Rectal smooth muscle tissue (tissue), 1 donor: ENCODE data around the gene ATXN7.
A peak's percentile ranks its signal among the peaks of the same experiment; 100 is the strongest.

ENCODE experiments used
- H3K27ac ChIP-seq: one replicate; pipeline ENCODE4 v1.7.0; 2013; ENCODE audit warnings: low read depth, low read length, inconsistent platforms
- H3K27me3 ChIP-seq: one replicate; pipeline ENCODE4 v1.7.0; 2013; ENCODE audit warnings: low read length; ENCODE audit not compliant: control insufficient read depth, insufficient read depth
- H3K36me3 ChIP-seq: one replicate; pipeline ENCODE4 v1.7.0; 2013; ENCODE audit warnings: low read length; ENCODE audit not compliant: control insufficient read depth, insufficient read depth
- H3K4me1 ChIP-seq: one replicate; pipeline ENCODE4 v1.7.0; 2013; ENCODE audit warnings: low read length; ENCODE audit not compliant: control insufficient read depth, insufficient read depth
- H3K4me3 ChIP-seq: one replicate; pipeline ENCODE4 v1.7.0; 2013; ENCODE audit warnings: low read length
- H3K9ac ChIP-seq: one replicate; pipeline ENCODE4 v1.7.0; 2013; ENCODE audit warnings: low read length

Gene ATXN7

DNA sequence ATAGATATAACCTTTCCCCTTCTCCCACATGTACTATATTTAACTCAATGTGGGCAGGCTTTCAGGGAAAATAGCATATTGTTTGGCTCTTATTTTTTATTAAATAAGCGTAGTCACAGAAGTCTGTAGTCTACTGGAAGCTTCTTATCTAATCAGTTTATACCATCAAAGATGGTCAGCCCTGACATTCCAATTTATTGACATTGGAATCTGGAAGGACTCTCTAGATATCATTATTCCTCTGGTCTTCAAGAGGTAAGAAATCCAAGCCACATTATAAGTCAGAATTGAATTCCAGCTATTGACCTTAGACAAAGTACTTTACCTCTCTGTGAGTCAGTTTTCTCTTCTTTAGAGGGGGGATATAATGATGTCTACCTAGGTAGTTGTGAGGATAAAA is 87.0 kb downstream of the ATXN7 start:
- H3K4me3 ChIP-seq, result no peak overlapping the region
- no peak overlapping the region for H3K9ac ChIP-seq
- no peak overlapping the region for H3K27ac ChIP-seq
- no peaks in the 10 kb centered on the region for H3K27me3 ChIP-seq
- H3K36me3 ChIP-seq, result peaks cover 4% of the 10 kb centered on the region
- peaks cover 4% of the 10 kb centered on the region for H3K4me1 ChIP-seq

DNA sequence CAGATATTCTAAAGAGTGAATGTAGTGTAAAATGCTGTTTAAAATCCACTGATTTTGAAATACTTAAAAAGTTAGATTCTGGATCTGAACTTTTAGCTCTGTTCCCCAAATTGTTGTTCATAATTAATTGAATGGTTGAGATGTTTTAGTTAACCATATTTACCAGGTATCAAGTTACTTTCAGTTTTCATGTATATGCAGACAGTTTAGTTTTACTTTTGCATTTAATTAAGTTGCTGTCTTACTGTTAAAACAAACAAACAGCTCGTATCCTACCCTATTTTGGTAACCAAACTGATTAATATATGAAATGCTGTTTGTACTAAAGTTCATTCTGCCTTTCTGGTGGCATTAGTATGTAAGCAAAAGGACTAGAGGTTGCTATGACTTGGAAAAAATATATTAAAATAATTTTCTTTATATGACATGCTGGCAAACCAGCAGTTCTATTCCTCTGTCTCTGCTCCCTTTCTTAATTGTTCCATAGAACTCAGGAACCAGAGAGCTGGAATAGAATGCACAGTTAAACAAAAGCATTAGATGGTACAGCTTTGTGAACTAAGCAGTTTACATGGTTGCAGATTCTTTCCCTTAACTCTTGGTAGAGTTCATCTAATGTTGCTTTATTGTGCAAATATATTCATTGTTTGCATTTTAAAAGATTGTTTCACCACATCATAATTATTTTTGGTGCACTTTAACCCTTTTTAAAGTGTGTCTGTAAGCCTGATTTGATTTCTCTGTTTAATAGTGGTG is 88.0 kb downstream of the ATXN7 start:
- no peaks in the 10 kb centered on the region for H3K27me3 ChIP-seq
- H3K36me3 ChIP-seq, result peaks cover 4% of the 10 kb centered on the region
- no peak overlapping the region for H3K9ac ChIP-seq
- H3K27ac ChIP-seq, result no peak overlapping the region
- no peak overlapping the region for H3K4me3 ChIP-seq
- peaks cover 6% of the 10 kb centered on the region for H3K4me1 ChIP-seq

GRCh38 chr3:63952248-63952594 is 88.6 kb downstream of the ATXN7 start:
- Histone ChIP-seq H3K4me3 (no peak overlapping the region), H3K4me1 (peaks cover 11% of the 10 kb centered on the region), H3K27ac (no peak overlapping the region), H3K36me3 (peaks cover 4% of the 10 kb centered on the region), H3K9ac (no peak overlapping the region), H3K27me3 (no peaks in the 10 kb centered on the region)

GRCh38 chr3:63954182-63954581 is 90.5 kb downstream of the ATXN7 start:
- H3K36me3 ChIP-seq, result peaks cover 4% of the 10 kb centered on the region
- no peaks in the 10 kb centered on the region for H3K27me3 ChIP-seq
- peaks cover 10% of the 10 kb centered on the region for H3K4me1 ChIP-seq
- no peak overlapping the region for H3K27ac ChIP-seq
- no peak overlapping the region for H3K4me3 ChIP-seq
- no peak overlapping the region for H3K9ac ChIP-seq

DNA sequence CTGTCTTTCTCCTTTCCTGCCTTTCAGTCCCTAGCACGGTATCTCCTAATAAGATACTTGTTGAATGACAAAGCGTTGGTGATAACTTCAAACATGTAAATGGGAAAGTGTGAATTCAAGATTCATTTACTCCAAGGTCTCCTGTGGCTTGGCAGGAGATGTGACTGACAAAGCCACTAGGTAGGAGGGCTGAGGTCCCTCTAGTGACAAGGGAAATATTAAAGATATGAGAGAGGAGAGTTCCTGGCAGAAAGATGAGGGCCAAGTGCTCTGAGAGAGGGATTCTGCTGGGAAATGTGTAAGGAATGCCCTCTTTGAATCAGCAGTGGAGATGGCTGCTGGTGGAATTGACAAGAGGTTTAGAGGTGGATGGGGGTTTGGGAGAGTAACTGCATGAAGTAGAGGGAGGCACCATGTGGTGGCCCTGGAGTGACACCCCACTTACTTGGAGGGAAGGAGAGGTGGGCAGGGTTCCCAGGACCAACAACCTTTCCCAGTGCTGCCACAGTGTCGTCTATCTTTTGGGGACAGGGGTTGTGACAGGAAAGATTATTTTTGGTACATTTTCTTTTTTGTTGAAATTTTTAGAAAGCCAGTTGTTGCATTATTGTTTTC is 91.5 kb downstream of the ATXN7 start:
- H3K36me3 ChIP-seq, result peaks cover 4% of the 10 kb centered on the region
- peaks cover 14% of the 10 kb centered on the region for H3K4me1 ChIP-seq
- H3K4me3 ChIP-seq, result no peak overlapping the region
- no peak overlapping the region for H3K9ac ChIP-seq
- H3K27me3 ChIP-seq, result no peaks in the 10 kb centered on the region
- H3K27ac ChIP-seq, result no peak overlapping the region

- Histone ChIP-seq H3K36me3 (peaks cover 4% of the 10 kb centered on the region), H3K9ac (no peak overlapping the region), H3K4me3 (no peak overlapping the region), H3K4me1 (peaks cover 17% of the 10 kb centered on the region), H3K27me3 (no peaks in the 10 kb centered on the region), H3K27ac (no peak overlapping the region)
Measured at GRCh38 chr3:63955830-63956545, 92.3 kb downstream of the ATXN7 start.

DNA sequence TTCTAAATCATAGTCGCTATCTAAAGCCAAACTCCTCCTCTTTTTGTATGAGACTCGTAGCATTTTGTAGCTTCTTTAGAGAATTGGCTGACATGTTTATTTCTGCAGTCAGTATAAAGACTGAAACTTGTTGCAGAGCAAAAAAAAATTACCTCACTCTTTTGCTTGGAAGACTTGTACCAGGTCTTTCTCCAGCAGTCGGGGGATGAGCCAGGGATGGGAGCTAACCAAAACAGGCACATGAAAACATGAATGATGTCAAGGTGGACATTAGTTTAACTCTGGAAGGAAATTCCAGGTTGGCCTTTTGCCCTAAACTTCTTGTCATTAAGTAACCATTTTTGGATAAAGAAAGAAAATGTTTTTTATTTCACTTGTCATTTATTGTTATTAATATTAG is 95.5 kb downstream of the ATXN7 start:
- Histone ChIP-seq H3K27ac (peak overlapping the region; percentile 43), H3K36me3 (peaks cover 2% of the 10 kb centered on the region), H3K9ac (no peak overlapping the region), H3K27me3 (no peaks in the 10 kb centered on the region), H3K4me3 (no peak overlapping the region), H3K4me1 (peaks cover 18% of the 10 kb centered on the region)

GRCh38 chr3:63960048-63960711 is 96.5 kb downstream of the ATXN7 start:
- Histone ChIP-seq H3K4me3 (peak overlapping the region; percentile 6), H3K27ac (peak overlapping the region; percentile 44), H3K9ac (no peak overlapping the region), H3K36me3 (no peaks in the 10 kb centered on the region), H3K27me3 (no peaks in the 10 kb centered on the region), H3K4me1 (peaks cover 28% of the 10 kb centered on the region)

DNA sequence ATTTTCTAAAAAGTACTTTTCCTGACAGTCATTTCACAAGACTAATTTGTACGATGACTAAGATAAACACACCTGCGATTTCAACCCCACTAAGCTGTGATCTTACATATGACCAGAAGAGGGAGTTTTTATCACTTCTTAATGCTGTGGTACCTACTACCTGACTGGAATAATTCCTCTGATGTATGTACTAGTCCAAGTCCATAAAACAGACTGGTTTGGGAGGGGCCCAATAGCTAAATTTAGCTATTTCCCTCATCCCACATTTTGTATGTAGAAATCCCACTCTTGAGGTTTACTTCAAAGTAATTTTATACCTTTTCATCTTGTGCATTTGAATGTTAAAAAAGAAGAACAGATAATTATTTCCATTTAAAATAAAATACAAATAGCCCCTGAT is 98.2 kb downstream of the ATXN7 start:
- Histone ChIP-seq H3K4me1 (peaks cover 28% of the 10 kb centered on the region), H3K27ac (no peak overlapping the region)

DNA sequence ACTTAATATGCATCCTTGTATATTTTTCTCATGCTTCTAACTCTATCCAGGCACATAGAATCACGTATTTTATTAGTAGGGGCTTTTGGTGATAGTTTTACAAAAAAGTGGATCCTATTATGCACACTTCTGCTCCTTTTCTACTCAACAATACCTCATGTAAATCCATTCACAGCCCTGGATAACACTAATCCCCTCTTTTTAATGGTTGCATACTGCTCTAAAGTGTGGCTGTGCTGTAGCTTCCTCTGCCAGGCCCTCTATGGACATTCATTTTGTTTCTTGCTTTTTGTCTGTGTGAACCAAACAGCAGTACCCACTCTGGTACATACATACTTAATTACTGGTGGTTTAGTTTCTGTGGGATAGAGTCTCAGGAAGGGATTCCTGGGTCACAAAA is 99.8 kb downstream of the ATXN7 start:
- Histone ChIP-seq H3K36me3 (no peaks in the 10 kb centered on the region), H3K4me3 (no peak overlapping the region), H3K4me1 (peaks cover 40% of the 10 kb centered on the region), H3K9ac (no peak overlapping the region), H3K27me3 (no peaks in the 10 kb centered on the region), H3K27ac (no peak overlapping the region)

More for the DNA sequence above, 98.2 kb downstream of the ATXN7 start:
- no peaks in the 10 kb centered on the region for H3K27me3 ChIP-seq
- H3K4me3 ChIP-seq, result no peak overlapping the region
- no peaks in the 10 kb centered on the region for H3K36me3 ChIP-seq
- no peak overlapping the region for H3K9ac ChIP-seq

DNA sequence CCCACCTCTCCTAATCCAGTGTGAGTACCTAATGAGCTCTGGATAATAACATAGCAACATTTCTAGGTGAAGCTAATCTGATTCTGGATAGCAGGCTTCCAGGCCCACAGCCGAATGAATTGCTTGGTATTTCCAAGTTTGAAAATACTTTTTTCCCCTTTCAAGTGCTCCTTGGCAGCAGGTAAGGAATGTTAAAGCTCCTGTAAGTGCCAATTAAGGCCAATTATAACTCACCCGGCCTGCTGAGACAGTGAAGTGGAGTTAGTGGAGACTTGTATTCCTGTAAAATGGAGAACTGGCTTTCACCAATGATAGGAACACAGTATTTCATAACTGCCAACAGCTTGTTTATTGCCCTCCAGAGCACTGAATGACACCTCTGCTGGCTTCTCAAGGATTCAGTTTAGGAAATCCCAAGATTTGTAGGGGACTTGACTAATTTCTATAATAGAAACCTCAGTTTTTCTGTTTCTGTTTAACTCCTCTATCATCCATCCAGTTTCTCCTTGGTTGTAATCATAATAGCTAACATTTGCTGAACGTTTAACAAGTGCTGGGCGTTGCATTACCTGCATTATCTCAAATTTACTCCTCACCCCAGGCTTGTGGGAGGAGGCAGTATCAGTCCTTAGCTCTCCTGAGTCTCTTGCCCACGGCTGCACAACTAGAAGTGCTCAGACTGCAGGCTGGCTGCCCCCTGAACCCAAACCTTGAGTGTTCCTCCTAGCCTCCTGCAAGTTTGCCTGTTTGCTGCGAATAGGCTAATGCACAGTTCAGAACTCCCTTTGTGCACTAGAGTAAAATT is 101.2 kb downstream of the ATXN7 start:
- Histone ChIP-seq H3K9ac (no peak overlapping the region), H3K4me1 (peaks cover 49% of the 10 kb centered on the region), H3K27ac (peak overlapping the region; percentile 71), H3K27me3 (no peaks in the 10 kb centered on the region), H3K36me3 (no peaks in the 10 kb centered on the region), H3K4me3 (no peak overlapping the region)

DNA sequence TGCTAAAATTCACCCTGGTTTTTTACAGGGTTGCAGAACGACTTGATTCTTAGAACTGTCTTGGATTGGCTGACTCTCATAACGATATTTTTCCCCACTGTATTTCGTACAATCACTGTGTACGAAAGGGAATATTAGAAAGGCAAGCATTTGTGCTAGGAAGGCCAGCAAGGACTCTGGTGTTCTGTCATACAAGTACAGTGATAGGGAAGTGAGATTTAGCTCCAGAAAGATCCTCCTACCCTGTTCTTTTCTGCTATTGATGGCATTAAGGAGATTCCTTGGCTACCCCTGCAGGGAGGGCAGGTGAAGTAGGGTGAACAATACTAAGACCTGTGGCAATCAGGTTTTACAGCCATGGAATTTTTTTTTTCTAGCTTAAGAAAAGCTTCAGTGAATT is 102.3 kb downstream of the ATXN7 start:
- H3K27ac ChIP-seq, result no peak overlapping the region
- H3K4me3 ChIP-seq, result no peak overlapping the region
- H3K4me1 ChIP-seq, result peaks cover 53% of the 10 kb centered on the region
- H3K9ac ChIP-seq, result no peak overlapping the region
- H3K36me3 ChIP-seq, result no peaks in the 10 kb centered on the region
- H3K27me3 ChIP-seq, result no peaks in the 10 kb centered on the region
